Measurements from ENCODE around the gene EOGT.

The EOGT gene

GRCh38 chr3:69013253-69014021 lies at the start of gene EOGT:
Gene EOGT, minus strand, starts transcription at chr3:69013684. Its CDS starts 3,838 bp downstream, at chr3:69009846.
- DNase-seq (ENCODE audit: low spot score): peak; percentile 87

- no peak for DNase-seq (ENCODE audit: low spot score)
Measured at GRCh38 chr3:69059688-69060087, 46.2 kb upstream of the EOGT start.

DNA sequence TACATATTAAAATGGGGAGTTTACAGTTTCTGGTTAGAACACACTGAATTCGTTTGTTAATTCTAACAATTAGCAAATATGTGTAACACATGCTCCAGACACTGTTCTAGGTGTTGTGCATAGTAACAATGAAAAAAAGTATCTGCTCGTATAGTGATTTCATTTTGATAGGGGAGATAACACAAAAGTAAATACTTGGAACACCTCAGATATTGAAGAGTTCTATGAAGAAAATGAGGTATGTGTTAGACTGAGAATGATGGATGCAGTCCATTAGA lies 45.4 kb upstream of the EOGT start:
- DNase-seq (ENCODE audit: low spot score): no peak

GRCh38 chr3:69058180-69058946 lies 44.9 kb upstream of the EOGT start:
- no peak for DNase-seq (ENCODE audit: low spot score)

DNA sequence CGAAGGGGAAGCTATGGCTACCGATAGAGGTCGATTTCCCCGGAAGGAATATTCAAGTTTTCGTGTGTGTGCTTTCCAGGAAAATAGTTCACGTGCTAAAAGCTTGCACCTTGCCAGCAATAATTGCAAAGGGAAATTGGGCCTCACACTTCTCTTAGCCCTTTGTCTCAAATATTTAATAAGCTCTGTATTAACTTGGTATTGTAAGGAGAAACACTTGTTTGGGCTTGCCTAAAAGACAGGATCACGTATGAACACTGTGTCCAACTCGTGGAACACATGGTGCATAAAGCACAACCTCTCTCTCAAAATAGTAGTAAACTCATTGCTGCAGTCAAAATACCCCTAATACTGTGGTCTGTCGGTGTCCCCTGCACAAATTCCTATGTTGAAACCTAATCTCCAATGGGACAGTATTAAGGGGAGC lies 39.0 kb upstream of the EOGT start:
- DNase-seq (ENCODE audit: low spot score): no peak

DNA sequence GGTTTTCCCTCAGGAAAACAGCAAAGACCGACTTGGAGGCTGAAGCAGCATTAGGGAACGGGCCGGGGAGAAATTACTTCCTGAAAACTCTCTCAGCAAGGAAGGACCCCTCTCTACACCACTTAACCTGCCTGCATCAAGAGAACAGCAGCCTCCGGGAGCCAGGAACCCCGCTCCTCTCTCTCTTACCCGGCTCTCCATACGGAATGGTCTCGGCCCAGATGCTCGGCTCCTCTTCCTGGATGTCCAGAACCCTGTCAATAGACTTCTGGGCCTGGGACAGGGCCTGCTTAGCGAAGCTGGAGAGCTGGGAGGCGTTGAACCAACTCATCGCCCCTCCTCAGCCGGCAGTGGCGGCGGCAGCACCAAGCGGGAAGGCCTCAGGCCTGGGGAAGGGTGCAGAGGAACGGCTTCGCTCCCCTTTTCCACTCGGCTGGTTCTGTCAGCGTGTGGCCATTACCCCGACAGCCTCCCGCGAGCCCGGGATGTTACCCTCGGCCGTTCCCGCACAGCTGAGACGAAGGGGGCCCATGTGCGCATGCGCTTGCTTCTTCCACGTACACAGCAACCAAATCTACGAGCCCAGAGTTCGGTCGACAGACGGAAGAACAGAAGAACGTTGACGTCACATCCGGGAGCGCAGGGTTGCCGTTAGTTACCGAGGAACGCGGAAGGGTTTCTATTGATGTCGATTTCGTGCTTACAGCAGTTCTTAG lies 38.4 kb upstream of the EOGT start, which contains the start of gene TMF1:
TSS of gene TMF1 (minus strand) at position 578 of the 716 bp plus-strand sequence. CDS start at position 331, 247 bp downstream.
- peak; percentile 94 for DNase-seq (ENCODE audit: low spot score)

- DNase-seq (ENCODE audit: low spot score): no peak
Measured at GRCh38 chr3:69048990-69049389, 35.5 kb upstream of the EOGT start.

GRCh38 chr3:69044608-69045007 lies 31.1 kb upstream of the EOGT start:
- no peak for DNase-seq (ENCODE audit: low spot score)

- DNase-seq (ENCODE audit: low spot score): no peak
Measured at GRCh38 chr3:69033470-69033869, 20.0 kb upstream of the EOGT start.

DNA sequence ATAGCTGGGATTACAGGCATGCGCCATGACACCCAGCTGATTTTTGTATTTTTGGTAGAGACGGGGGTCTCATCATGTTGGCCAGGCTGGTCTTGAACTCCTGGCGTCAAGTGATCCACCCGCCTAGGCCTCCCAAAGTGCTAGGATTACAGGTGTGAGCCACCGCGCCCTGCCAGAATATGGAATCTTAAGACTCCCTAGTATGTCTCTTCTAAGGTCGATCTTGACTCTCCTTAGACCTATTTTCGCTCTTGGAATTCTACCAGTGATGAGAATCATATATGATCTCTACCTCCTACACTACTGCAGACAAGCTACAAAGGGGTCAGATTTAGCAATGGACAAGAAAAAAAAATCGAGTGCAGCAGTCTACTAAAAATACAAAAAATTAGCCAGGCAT lies 19.3 kb upstream of the EOGT start:
- DNase-seq (ENCODE audit: low spot score): no peak

- DNase-seq (ENCODE audit: low spot score): no peak
Measured at GRCh38 chr3:69032142-69032541, 18.7 kb upstream of the EOGT start.

GRCh38 chr3:69031635-69032034 lies 18.2 kb upstream of the EOGT start:
- DNase-seq (ENCODE audit: low spot score): no peak

DNA sequence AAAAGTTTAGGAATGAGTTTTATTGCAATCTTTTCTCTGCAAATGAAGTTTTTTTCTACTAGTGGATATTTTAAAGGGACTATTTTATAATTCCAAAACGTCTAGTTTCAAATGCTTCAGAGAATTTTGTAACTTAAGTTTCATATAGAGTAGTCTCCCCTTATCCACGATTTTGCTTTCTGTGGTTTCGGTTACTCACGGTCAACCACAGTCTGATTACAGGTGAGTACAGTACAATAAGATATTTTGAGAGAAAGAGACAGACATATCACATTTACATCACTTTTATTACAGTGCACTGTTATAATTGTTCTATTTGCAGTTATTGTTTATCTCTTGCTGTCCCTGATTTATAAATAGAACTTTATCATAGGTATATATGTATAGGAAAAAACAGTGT lies 7.4 kb upstream of the EOGT start:
- no peak for DNase-seq (ENCODE audit: low spot score)

GRCh38 chr3:69020424-69020823 lies 6.9 kb upstream of the EOGT start:
- DNase-seq (ENCODE audit: low spot score): no peak

GRCh38 chr3:69016901-69017300 lies 3.4 kb upstream of the EOGT start:
- DNase-seq (ENCODE audit: low spot score): no peak

DNA sequence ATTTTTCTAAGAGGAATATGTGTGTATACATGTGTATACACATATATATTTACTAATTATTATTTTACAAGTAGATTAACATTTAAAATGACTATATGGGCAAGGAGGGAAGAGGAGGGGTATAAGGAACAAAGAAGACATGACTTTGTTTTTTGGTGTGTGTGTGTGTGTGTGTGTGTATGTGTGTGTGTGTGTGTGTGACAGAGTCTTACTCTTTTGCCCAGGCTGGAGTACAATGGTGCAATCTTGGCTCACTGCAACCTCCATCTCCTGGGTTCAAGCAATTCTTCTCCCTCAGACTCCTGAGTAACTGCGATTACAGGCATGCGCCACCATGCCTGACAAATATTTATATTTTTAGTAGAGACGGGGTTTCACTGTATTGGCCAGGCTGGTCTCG lies 2.6 kb upstream of the EOGT start:
- no peak for DNase-seq (ENCODE audit: low spot score)

DNA sequence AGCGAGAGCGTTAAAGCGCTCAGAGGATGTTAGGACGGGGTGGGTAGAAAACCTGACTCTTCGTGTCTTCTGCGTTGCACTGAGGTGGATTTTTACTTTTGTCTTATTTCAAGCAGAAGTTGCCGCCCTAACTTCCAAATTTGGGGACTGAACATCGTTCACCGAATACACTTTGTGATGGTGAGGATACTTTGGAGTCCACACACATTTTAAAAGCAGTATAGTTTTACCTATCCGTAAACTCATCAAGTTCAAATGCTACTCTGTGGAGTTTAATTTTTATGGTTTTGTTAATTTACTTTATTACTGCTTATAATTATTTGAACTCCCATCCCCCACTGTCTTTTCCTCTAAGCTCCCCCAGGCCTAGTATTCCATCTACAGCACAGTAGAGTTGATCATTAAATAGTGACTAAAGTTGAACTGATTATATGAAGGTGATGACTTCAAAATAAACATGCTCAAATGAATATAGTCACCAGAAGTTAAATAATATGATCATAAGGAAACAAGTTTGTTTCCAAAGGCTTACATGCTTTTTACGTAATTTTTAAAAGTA lies 617 bp upstream of the EOGT start:
- no peak for DNase-seq (ENCODE audit: low spot score)

- DNase-seq (ENCODE audit: low spot score): no peak
Measured at GRCh38 chr3:69012800-69013252, 658 bp downstream of the EOGT start.

GRCh38 chr3:69012100-69012799 lies 1.2 kb downstream of the EOGT start:
- peak; percentile 18 for DNase-seq (ENCODE audit: low spot score)

DNA sequence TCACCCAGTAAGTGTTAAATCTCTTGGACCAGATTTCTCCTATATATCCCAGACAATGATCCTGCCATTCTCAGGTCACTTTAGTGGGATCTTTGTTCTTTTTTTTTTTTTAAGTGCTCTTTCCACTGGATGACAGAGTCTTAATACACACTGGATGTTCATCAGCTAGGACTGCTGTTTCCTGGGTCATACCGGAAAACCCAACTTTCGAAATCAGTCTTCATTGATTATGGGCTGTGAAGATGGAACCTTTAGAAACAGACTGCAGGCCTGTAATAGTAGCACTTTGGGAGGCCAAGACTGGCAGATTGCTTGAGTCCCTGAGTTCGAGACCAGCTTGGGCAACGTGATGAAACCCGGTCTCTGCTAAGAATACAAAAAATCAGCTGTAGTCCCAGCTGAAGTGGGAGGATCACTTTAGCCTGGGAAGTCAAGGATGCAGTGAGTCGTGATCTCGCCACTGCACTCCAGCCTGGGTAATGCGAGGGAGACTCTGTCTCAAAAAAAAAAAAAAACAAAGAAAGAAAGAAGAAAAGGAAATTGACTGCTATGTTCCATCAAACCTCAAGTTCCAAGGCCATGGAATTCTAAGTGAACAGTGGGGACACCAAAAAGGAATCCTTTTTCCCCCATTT lies 2.3 kb downstream of the EOGT start:
- no peak for DNase-seq (ENCODE audit: low spot score)

All from iPS-NIHi11 (cell line).